Muscle of leg (tissue), 11 donors: Measurements from ENCODE around the gene PRSS35. TPM values are rescaled to one million over a fixed set of nuclear protein-coding genes. Genes with fewer than 3 reads are reported as not detected.
"Not testable (repeated sequence)": the region's sequence is repeated elsewhere in the genome, so short reads cannot be mapped to it uniquely, and the experiment has no call there.

Source experiments
- DNase-seq: peaks from one replicate; pipeline ENCODE4 v3.0.0; 2013
- H3K27ac ChIP-seq: one replicate; pipeline ENCODE4 v1.5.1; 2013; ENCODE audit warnings: mild to moderate bottlenecking, low read length, control low read depth
- H3K27me3 ChIP-seq: one replicate; pipeline ENCODE4 v1.6.1; 2013; ENCODE audit warnings: low read length; ENCODE audit not compliant: control insufficient read depth, insufficient read depth
- H3K36me3 ChIP-seq: one replicate; pipeline ENCODE4 v1.6.1; 2013; ENCODE audit warnings: low read length; ENCODE audit not compliant: control insufficient read depth, insufficient read depth
- H3K4me1 ChIP-seq: one replicate; pipeline ENCODE4 v1.6.1; 2013; ENCODE audit warnings: low read length; ENCODE audit not compliant: control insufficient read depth, insufficient read depth
- H3K4me3 ChIP-seq: one replicate; pipeline ENCODE4 v1.5.1; 2013; ENCODE audit warnings: low read length, control low read depth
- H3K9me3 ChIP-seq: replicated peaks from 2 replicates; pipeline ENCODE4 v1.6.1; 2013; ENCODE audit warnings: low read depth, low read length; ENCODE audit not compliant: control insufficient read depth
- WGBS: methylation state at CpG from one replicate; pipeline ENCODE4 v1.1.5; 2013; ENCODE audit warnings: missing lambda C conversion rate; ENCODE audit not compliant: insufficient coverage; 5-methylcytosine and 5-hydroxymethylcytosine counted together
- polyA plus RNA-seq, 8 donors: library from polyadenylated mRNA; unstranded; fragments of 120-200 nt; gene quantifications; one replicate each; pipeline versions ENCODE4 v1.2.1 to v1.2.3, GENCODE V29; 2013; ENCODE audit warnings: inconsistent platforms in 1 of 8, low replicate concordance in 1 of 8; ENCODE audit not compliant: insufficient read length in 8 of 8, insufficient read depth in 1 of 8
- total RNA-seq: library from RNA; stranded (reverse); fragments of 120-200 nt; gene quantifications from one replicate; pipeline ENCODE4 v1.2.4, GENCODE V29; 2013

The PRSS35 gene
- total and polyA plus RNA-seq, 9 donors, result 16.7 to 222 (median 55.4) TPM

DNA sequence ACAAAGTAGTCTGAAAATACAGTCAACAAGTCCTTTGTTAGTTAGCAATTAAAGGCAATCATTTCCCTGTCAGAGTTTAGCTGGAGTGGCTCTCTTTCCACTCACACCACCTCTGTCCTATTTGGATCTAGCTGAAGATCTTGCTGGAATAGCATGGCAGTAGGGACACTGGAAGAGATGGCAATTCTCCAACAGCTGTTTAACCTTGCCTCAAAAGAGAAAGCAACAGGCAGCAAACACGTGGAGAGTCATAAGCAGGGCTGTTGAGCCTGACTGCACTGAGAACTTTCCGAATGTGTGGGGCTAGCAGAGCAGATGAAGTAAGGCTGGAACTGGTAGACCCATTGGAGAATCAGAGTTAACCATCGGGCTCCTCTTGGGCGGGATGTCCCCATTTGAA is 38.0 kb upstream of the PRSS35 start:
- H3K4me1 ChIP-seq, result peaks cover 3% of the 10 kb centered on the region
- no peak overlapping the region for H3K4me3 ChIP-seq
- peak; percentile 55 for DNase-seq
- no peak overlapping the region for H3K27ac ChIP-seq
- H3K36me3 ChIP-seq, result no peaks in the 10 kb centered on the region
- H3K9me3 ChIP-seq, result no peaks in the 10 kb centered on the region
- no peaks in the 10 kb centered on the region for H3K27me3 ChIP-seq
- WGBS, result 33% methylated on average over 4 of the region's 4 CpGs

DNA sequence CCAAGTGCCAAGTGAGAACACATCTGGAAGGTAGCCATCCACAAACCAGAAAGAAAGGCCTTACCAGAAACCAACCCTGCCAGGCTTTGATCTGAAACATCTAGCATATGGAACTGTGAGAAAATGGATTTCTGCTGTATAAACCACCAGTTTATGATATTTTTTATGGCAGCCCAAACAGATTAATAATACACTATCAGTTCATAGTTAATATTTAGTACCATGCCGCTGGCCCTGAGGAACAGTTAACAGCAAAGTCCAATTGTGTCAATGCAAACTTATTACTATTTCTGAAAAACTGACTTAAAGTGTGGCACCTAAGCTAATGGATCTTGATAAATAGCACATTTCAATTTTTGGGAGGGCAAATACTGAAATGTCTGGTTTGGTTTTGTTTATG is 35.4 kb upstream of the PRSS35 start:
- Histone ChIP-seq H3K9me3 (no peaks in the 10 kb centered on the region), H3K36me3 (no peaks in the 10 kb centered on the region), H3K4me3 (no peak overlapping the region), H3K27me3 (no peaks in the 10 kb centered on the region), H3K4me1 (peaks cover 3% of the 10 kb centered on the region), H3K27ac (no peak overlapping the region)
- DNase-seq, result no peak
- no CpG with 5 or more reads among the region's 1 CpG for WGBS

DNA sequence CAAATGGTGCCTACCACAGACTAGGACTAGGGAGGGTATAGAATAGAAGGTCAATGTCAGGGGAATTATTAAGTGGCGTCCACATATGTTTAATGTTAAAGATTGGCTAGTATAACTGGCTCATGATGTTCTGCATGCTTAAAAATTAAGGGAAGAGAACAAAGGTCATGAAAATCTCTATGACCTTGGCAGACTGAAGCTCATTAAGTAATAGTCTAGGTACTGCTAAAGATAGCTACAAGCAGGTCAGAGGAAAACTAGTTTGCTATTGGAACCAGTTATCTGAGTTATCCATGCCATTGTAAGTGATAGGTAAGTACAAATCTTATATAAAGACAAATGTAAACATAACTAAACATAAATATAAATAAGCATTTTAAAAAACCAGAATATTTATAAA is 32.9 kb upstream of the PRSS35 start:
- no peaks in the 10 kb centered on the region for H3K9me3 ChIP-seq
- no peaks in the 10 kb centered on the region for H3K4me1 ChIP-seq
- WGBS, result 43% methylated on average over 1 of the region's 1 CpG
- H3K4me3 ChIP-seq, result no peak overlapping the region
- no peak for DNase-seq
- H3K27me3 ChIP-seq, result no peaks in the 10 kb centered on the region
- no peaks in the 10 kb centered on the region for H3K36me3 ChIP-seq
- H3K27ac ChIP-seq, result no peak overlapping the region

DNA sequence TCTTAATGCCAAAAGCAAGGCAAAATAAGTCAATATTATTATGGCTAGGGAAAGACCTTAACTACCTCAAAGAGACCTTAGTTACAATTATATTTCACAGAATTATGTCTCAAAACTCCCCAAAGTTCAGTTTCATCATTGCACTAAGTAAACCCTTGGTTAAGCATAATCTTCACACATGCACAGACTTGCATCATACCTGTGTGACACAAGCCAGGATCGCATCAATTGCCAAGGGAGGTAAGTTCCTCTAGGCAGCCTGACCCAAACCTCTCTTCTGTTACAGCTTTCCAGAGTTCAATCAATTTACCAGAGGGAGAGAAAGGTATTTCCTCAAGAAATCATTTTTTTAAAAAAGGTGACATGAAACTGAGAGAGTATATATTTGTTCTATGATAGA is 31.9 kb upstream of the PRSS35 start:
- Histone ChIP-seq H3K4me3 (no peak overlapping the region), H3K4me1 (no peaks in the 10 kb centered on the region), H3K27ac (no peak overlapping the region), H3K27me3 (no peaks in the 10 kb centered on the region), H3K36me3 (no peaks in the 10 kb centered on the region), H3K9me3 (no peaks in the 10 kb centered on the region)
- no CpG with 5 or more reads among the region's 1 CpG for WGBS
- no peak for DNase-seq

DNA sequence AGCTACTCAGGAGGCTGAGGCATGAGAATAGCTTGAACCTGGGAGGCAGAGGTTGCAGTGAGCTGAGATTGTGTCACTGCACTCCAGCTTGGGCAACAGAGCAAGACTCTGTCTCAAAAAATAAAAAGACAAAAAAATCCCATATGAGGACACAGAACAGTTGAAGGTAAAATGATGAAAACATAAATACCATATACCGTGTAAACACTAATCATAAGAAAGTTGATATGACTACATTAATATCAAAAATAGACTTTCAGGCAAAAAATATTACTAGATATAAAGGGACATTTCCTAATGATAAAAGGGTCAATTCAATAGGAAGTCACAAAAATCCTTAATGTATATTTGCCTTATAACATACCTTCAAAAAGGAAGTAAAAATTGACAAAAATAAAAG is 30.4 kb upstream of the PRSS35 start:
- DNase-seq, H3K9me3 ChIP-seq, H3K4me1 ChIP-seq, H3K27ac ChIP-seq, H3K4me3 ChIP-seq, H3K27me3 ChIP-seq, H3K36me3 ChIP-seq: not testable (repeated sequence)
- no CpG with 5 or more reads among the region's 1 CpG for WGBS

DNA sequence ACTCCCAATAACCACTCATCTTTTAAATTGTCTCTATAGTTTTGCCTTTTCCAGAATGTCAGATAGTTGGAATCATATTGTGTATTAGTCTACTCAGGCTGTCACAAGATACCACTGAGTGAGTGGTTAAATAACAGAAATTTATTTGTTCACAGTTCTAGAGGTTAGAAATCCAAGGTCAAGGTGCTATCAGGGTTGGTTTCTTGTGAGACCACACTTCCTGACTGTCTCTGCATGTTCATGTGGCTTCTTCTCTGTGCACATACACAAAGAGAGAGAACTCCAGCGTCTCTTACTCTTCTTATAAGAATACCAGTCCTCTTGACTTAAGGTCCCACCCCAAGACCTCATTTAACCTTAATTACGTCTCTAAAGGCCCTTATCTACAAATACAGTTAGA is 23.9 kb upstream of the PRSS35 start:
- H3K27me3 ChIP-seq, result no peaks in the 10 kb centered on the region
- WGBS, result no CpG with 5 or more reads among the region's 2 CpGs
- no peak for DNase-seq
- no peaks in the 10 kb centered on the region for H3K9me3 ChIP-seq
- H3K27ac ChIP-seq, result no peak overlapping the region
- no peaks in the 10 kb centered on the region for H3K36me3 ChIP-seq
- no peaks in the 10 kb centered on the region for H3K4me1 ChIP-seq
- H3K4me3 ChIP-seq, result no peak overlapping the region

DNA sequence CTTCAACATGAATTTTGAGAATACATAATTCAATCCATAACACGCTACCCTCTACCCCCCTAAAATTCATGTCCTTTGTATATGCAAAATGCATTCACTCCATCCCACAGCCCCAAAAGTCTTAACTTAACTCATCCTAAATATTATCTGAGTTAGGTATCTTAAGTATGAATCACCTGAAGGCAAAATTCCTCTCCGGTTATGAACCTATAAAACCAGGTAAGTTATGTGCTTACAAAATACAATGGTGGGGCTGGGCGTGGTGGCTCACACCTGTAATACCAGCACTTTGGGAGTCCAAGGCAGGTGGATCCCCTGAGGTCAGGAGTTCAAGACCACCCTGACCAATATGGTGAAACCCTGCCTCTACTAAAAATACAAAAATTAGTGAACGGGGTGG is 23.5 kb upstream of the PRSS35 start:
- Histone ChIP-seq H3K36me3 (no peaks in the 10 kb centered on the region), H3K27me3 (no peaks in the 10 kb centered on the region), H3K4me3 (no peak overlapping the region), H3K9me3 (no peaks in the 10 kb centered on the region), H3K27ac (no peak overlapping the region), H3K4me1 (no peaks in the 10 kb centered on the region)
- no CpG with 5 or more reads among the region's 4 CpGs for WGBS
- no peak for DNase-seq

DNA sequence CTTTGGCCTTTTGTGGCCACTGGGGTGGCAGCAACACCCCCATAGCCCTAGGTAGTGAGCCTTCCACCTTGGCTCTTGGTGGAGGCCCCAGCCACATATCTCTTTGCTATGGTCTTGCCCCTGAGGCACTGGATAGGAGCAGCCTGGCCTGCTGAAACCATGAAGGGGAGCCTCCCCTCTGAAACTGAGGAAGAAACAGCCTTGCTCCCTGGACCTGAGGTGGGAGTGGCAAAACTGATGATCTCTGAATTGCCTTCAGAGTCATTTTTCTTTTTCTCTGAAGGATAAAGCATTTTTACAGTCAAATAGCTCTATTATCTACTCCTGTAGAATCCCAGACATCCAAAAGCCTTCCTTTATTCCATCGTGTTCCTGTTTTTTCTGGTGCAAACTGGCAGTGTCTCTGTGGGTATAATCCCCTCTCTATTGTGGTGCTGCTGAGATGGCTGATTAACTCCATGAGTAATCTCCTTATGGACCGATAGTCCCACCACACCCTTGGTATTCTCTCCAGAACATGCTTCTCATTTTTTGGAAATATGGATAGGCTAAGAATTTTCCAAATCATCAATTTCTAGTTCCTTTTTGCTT is 22.0 kb upstream of the PRSS35 start:
- Histone ChIP-seq H3K27ac (no peak overlapping the region), H3K36me3 (no peaks in the 10 kb centered on the region), H3K27me3 (no peaks in the 10 kb centered on the region), H3K4me3 (no peak overlapping the region), H3K4me1 (no peaks in the 10 kb centered on the region), H3K9me3 (no peaks in the 10 kb centered on the region)
- WGBS, result no CpG with 5 or more reads among the region's 2 CpGs
- no peak for DNase-seq

DNA sequence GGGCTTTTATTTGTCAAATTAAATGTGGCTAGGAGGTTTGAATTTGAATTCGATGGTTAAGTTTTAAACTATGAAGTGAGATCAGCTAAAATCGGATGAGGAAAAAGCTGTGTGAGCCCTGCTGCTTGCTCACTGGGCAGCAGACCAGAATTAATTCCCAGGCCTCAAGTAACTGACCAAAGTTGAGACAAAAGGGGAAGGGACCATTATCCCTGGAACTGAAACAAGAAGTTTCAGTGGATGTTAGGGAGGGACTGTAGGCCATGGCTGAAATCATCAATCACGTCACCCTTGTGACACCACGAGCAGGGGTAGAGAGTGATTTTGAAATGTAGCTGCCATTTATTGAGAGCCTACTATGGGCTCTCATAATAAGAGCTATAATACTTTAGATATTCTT is 7.0 kb upstream of the PRSS35 start:
- H3K27me3 ChIP-seq, result no peaks in the 10 kb centered on the region
- H3K4me1 ChIP-seq, result no peaks in the 10 kb centered on the region
- no peak overlapping the region for H3K27ac ChIP-seq
- H3K9me3 ChIP-seq, result no peaks in the 10 kb centered on the region
- peak; percentile 91 for DNase-seq
- H3K4me3 ChIP-seq, result no peak overlapping the region
- H3K36me3 ChIP-seq, result no peaks in the 10 kb centered on the region
- 35% methylated on average over 2 of the region's 4 CpGs for WGBS

DNA sequence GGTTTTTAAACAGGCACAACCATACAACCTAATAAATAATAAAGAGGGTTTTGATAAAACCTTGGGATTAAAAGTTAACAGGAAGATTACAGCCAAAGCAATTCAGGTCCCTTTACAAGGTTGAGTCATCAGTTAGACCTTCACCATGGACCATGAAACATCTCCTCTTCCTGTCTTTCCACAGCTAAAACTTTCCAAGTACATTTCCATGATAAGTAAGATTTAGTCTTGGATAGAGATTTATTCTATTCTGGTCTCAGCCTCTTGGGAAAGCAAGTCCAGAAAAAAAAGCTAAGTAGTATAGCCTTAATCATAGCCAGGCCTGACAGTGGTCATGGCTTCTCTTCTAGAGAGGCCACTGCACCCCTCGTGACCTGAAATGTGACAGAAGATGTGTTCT is 2.9 kb upstream of the PRSS35 start:
- peaks cover 14% of the 10 kb centered on the region for H3K4me1 ChIP-seq
- H3K4me3 ChIP-seq, result no peak overlapping the region
- no peaks in the 10 kb centered on the region for H3K36me3 ChIP-seq
- peak; percentile 52 for DNase-seq
- whole genome bisulfite sequencing, result no CpG with 5 or more reads among the region's 1 CpG
- H3K27ac ChIP-seq, result no peak overlapping the region
- H3K27me3 ChIP-seq, result peaks cover 8% of the 10 kb centered on the region
- no peaks in the 10 kb centered on the region for H3K9me3 ChIP-seq

DNA sequence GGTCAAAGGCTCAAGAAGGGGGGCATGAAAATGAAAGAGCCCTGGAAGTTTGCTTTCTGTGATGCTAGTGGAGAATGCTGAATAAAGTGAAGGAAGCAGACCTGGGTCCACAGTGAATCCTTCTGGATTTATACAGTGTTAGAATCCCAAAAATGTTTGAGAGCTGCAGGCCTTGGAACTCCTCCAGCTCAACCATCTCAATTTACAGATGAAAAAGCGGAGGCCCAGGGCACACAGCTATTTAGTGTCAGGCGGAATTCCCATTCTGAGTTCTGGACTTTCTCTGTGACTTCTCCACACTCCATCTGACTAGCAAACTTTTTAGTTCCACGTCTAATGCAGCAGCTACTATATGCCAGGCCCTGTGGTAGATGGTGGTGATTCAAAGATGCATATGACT is 1.5 kb upstream of the PRSS35 start:
- Histone ChIP-seq H3K27me3 (peaks cover 8% of the 10 kb centered on the region), H3K27ac (peak overlapping the region; percentile 29), H3K4me1 (peaks cover 14% of the 10 kb centered on the region), H3K9me3 (no peaks in the 10 kb centered on the region), H3K4me3 (no peak overlapping the region), H3K36me3 (no peaks in the 10 kb centered on the region)
- DNase-seq, result peak; percentile 57
- 40% methylated on average over 1 of the region's 3 CpGs for WGBS
